DND-41 (cell line): ENCODE results near the gene FAM168A.

Source experiments
- ATAC-seq: fragments of 200-7000 bp; cut with Tn5 transposase; 3 replicates; pipeline ENCODE4 v1.9.1; 2021; ENCODE audit warnings: low read depth; ENCODE audit not compliant: insufficient read depth
- DNase-seq: peaks from one replicate; pipeline ENCODE4 v3.0.0-alpha.2; 2020
- H2AFZ ChIP-seq: 2 replicates; pipeline ENCODE4 v1.6.0; 2012; ENCODE audit warnings: low read depth, low read length
- H3K27ac ChIP-seq: 2 replicates; pipeline ENCODE4 v1.5.1; 2012; ENCODE audit warnings: low read length, inconsistent platforms
- H3K27me3 ChIP-seq: fragments of 200-600 bp; sonication (generic); 2 replicates; pipeline ENCODE4 v1.6.0; 2012; ENCODE audit warnings: low read length, mild to moderate bottlenecking, inconsistent platforms; ENCODE audit not compliant: insufficient read depth, poor library complexity
- H3K36me3 ChIP-seq: 2 replicates; pipeline ENCODE4 v1.5.1; 2012; ENCODE audit warnings: low read length, inconsistent platforms; ENCODE audit not compliant: insufficient read depth
- H3K4me1 ChIP-seq: 2 replicates; pipeline ENCODE4 v1.5.1; 2012; ENCODE audit warnings: mild to moderate bottlenecking, low read length; ENCODE audit not compliant: insufficient read depth
- H3K4me2 ChIP-seq: 2 replicates; pipeline ENCODE4 v1.6.0; 2012; ENCODE audit warnings: mild to moderate bottlenecking, moderate library complexity, low read length, inconsistent platforms; ENCODE audit not compliant: insufficient read depth
- H3K4me3 ChIP-seq, 2 experiments: fragments of 200-600 bp in 1 of 2; shearing (Covaris generic) in 1 of 2; 2 replicates each; pipeline ENCODE4 v1.5.1; 2012 to 2016; ENCODE audit warnings: inconsistent platforms in 2 of 2, low read length in 2 of 2, mild to moderate bottlenecking in 2 of 2, low read depth in 1 of 2, moderate library complexity in 1 of 2
- H3K79me2 ChIP-seq: 2 replicates; pipeline ENCODE4 v1.6.0; 2012; ENCODE audit warnings: low read length, inconsistent platforms; ENCODE audit not compliant: insufficient read depth
- H3K9ac ChIP-seq: 2 replicates; pipeline ENCODE4 v1.6.0; 2012; ENCODE audit warnings: low read depth, mild to moderate bottlenecking, inconsistent platforms, low read length, moderate library complexity
- H3K9me3 ChIP-seq: 2 replicates; pipeline ENCODE4 v1.5.1; 2012; ENCODE audit warnings: low read length, moderate library complexity, mild to moderate bottlenecking, inconsistent platforms; ENCODE audit not compliant: insufficient read depth, severe bottlenecking
- H4K20me1 ChIP-seq: 2 replicates; pipeline ENCODE4 v1.6.0; 2012; ENCODE audit warnings: low read length; ENCODE audit not compliant: insufficient read depth
- CTCF ChIP-seq: IDR thresholded peaks from 2 replicates; pipeline ENCODE4 v1.5.1; 2012; ENCODE audit warnings: borderline replicate concordance, low read length, moderate library complexity, mild to moderate bottlenecking; ENCODE audit not compliant: poor library complexity, severe bottlenecking; ENCODE audit errors: extremely low read depth
- EZH2 ChIP-seq: IDR thresholded peaks from 3 replicates; pipeline ENCODE4 v1.6.1; 2012; ENCODE audit warnings: borderline replicate concordance, low read depth, mild to moderate bottlenecking, moderate library complexity, low read length, inconsistent platforms; ENCODE audit not compliant: severe bottlenecking

Gene FAM168A

DNA sequence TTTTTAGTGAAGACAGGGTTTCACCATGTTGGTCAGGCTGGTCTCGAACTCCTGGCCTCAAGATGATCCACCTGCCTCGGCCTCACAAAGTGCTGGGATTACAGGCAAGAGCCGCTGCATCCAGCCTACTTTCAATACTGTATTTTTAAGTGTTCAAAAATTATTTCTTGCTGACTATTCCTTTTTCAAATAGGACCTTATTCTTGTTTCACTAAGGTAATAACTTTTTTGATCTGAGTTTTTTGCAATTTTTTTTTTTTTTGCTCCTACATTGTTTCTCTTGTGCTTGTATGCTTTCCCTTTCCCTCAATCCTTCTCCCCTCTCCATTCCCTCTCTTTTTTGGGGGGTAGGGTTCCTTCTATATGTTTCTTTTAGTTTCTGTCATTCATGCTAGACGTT lies 73.1 kb downstream of the FAM168A start:
- DNase-seq (no peak), ATAC-seq (no peak)
- H3K9ac ChIP-seq, result no peak overlapping the region
- H3K4me2 ChIP-seq, result no peak overlapping the region
- H2AFZ ChIP-seq, result no peak overlapping the region
- no peaks in the 10 kb centered on the region for H3K36me3 ChIP-seq
- no peaks in the 10 kb centered on the region for H3K9me3 ChIP-seq
- H3K4me1 ChIP-seq, result peaks cover 53% of the 10 kb centered on the region
- no peaks in the 10 kb centered on the region for H3K27me3 ChIP-seq
- peaks cover 12% of the 10 kb centered on the region for H3K79me2 ChIP-seq
- TF ChIP-seq EZH2, result no peak
- TF ChIP-seq CTCF, result no peak
- no peak overlapping the region for H3K27ac ChIP-seq
- no peak overlapping the region for H3K4me3 ChIP-seq
- H4K20me1 ChIP-seq, result no peaks in the 10 kb centered on the region

DNA sequence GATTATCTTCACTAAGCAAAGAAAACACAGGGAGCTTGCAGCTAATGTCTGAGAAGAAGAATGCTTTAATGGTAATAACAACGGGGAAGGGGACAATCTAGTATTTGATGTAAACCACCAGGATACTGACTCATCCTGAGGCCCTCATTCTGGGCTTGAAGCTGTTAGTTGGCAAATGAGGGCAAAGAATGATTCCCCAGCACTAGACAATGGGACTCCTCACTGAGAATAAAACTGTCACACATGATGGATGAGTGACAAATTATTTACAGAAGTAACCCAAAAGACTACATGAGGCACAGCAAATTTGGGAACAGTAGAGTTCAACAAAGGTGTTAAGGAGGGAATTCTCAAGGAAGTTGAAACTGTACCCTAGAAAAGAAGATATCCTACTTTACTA lies 76.3 kb downstream of the FAM168A start:
- no peaks in the 10 kb centered on the region for H3K36me3 ChIP-seq
- no peaks in the 10 kb centered on the region for H4K20me1 ChIP-seq
- peak overlapping the region; percentile 85 for H3K27ac ChIP-seq
- TF ChIP-seq CTCF (no peak), EZH2 (no peak)
- ATAC-seq (peak; percentile 62), DNase-seq (peak; percentile 23)
- 0 out of 2 replicates have a peak overlapping the region, but pooled peaks have one; percentile 34 for H3K9ac ChIP-seq
- H3K79me2 ChIP-seq, result peaks cover 27% of the 10 kb centered on the region
- peaks cover 43% of the 10 kb centered on the region for H3K4me1 ChIP-seq
- no peaks in the 10 kb centered on the region for H3K27me3 ChIP-seq
- H3K4me3 ChIP-seq, result no peak overlapping the region
- H3K4me2 ChIP-seq, result peak overlapping the region; percentile 33
- H3K9me3 ChIP-seq, result no peaks in the 10 kb centered on the region
- no peak overlapping the region for H2AFZ ChIP-seq

GRCh38 chr11:73520353-73521061 lies 77.4 kb downstream of the FAM168A start:
- H3K9ac ChIP-seq, result peak overlapping the region; percentile 34; the same call in 1 of the 2 replicates
- 0 out of 4 replicates have a peak overlapping the region, but pooled peaks of 1 of the 2 experiments have one; percentile 5 for H3K4me3 ChIP-seq
- TF ChIP-seq EZH2 (no peak), CTCF (no peak)
- H3K27me3 ChIP-seq, result no peaks in the 10 kb centered on the region
- H3K9me3 ChIP-seq, result no peaks in the 10 kb centered on the region
- H3K27ac ChIP-seq, result peak overlapping the region; percentile 85
- ATAC-seq (peak; percentile 81), DNase-seq (no peak)
- H3K36me3 ChIP-seq, result no peaks in the 10 kb centered on the region
- peaks cover 27% of the 10 kb centered on the region for H3K79me2 ChIP-seq
- no peak overlapping the region for H2AFZ ChIP-seq
- no peaks in the 10 kb centered on the region for H4K20me1 ChIP-seq
- H3K4me2 ChIP-seq, result peak overlapping the region; percentile 33
- peaks cover 38% of the 10 kb centered on the region for H3K4me1 ChIP-seq
